Breast epithelium (tissue), 3 donors: Measurements from ENCODE around the gene IKBIP.

Source experiments
- POLR2AphosphoS5 ChIP-seq, 3 donors: sonication (generic); formaldehyde crosslinking; IDR thresholded peaks; one replicate each; pipeline ENCODE4 v1.6.1; 2017; ENCODE audit warnings: antibody characterized with exemption in 3 of 3
- TF ChIP-seq, protein P1 (sequence below), 3 donors: fragments of 450-650 bp; IDR thresholded peaks; one replicate each; pipeline ENCODE4 v1.5.1; 2016 to 2017; ENCODE audit warnings: antibody characterized with exemption in 3 of 3, mild to moderate bottlenecking in 3 of 3, moderate library complexity in 3 of 3

- TF ChIP-seq, protein P1, sequence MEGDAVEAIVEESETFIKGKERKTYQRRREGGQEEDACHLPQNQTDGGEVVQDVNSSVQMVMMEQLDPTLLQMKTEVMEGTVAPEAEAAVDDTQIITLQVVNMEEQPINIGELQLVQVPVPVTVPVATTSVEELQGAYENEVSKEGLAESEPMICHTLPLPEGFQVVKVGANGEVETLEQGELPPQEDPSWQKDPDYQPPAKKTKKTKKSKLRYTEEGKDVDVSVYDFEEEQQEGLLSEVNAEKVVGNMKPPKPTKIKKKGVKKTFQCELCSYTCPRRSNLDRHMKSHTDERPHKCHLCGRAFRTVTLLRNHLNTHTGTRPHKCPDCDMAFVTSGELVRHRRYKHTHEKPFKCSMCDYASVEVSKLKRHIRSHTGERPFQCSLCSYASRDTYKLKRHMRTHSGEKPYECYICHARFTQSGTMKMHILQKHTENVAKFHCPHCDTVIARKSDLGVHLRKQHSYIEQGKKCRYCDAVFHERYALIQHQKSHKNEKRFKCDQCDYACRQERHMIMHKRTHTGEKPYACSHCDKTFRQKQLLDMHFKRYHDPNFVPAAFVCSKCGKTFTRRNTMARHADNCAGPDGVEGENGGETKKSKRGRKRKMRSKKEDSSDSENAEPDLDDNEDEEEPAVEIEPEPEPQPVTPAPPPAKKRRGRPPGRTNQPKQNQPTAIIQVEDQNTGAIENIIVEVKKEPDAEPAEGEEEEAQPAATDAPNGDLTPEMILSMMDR (IDR thresholded peaks at IDR 0.05) = no peak
- TF ChIP-seq POLR2AphosphoS5 (IDR thresholded peaks at IDR 0.05) = no peak
Measured at GRCh38 chr12:98578821-98579220, 65.8 kb downstream of the IKBIP start.
